Endothelial cell (in vitro differentiated cells): ENCODE data around the gene HTRA2. TPM values are rescaled to one million over a fixed set of nuclear protein-coding genes. Genes with fewer than 3 reads are reported as not detected.

Experiments
- DNase-seq: peaks from one replicate; pipeline ENCODE4 v3.0.0; 2021; ENCODE audit warnings: low spot score
- H3K27ac Mint-ChIP-seq: one replicate; pipeline ENCODE4 v1.8.0; 2021; ENCODE audit warnings: mixed read lengths, inconsistent platforms; ENCODE audit not compliant: unreplicated experiment
- H3K27me3 Mint-ChIP-seq: one replicate; pipeline ENCODE4 v1.8.0; 2021; ENCODE audit warnings: mild to moderate bottlenecking, moderate library complexity, mixed read lengths, inconsistent platforms; ENCODE audit not compliant: unreplicated experiment
- H3K36me3 Mint-ChIP-seq: one replicate; pipeline ENCODE4 v1.8.0; 2021; ENCODE audit warnings: mild to moderate bottlenecking, low read depth, mixed read lengths, inconsistent platforms; ENCODE audit not compliant: unreplicated experiment
- H3K4me1 Mint-ChIP-seq: one replicate; pipeline ENCODE4 v1.8.0; 2021; ENCODE audit warnings: mild to moderate bottlenecking, mixed read lengths, inconsistent platforms; ENCODE audit not compliant: unreplicated experiment
- H3K4me3 Mint-ChIP-seq: one replicate; pipeline ENCODE4 v1.8.0; 2021; ENCODE audit warnings: mild to moderate bottlenecking, mixed read lengths, inconsistent platforms; ENCODE audit not compliant: unreplicated experiment
- H3K9me3 Mint-ChIP-seq: one replicate; pipeline ENCODE4 v1.8.0; 2021; ENCODE audit warnings: mixed read lengths, inconsistent platforms; ENCODE audit not compliant: unreplicated experiment
- total RNA-seq: library from RNA; stranded (reverse); fragmentation: NEBNext Ultra II Directional; extraction: Animal tissue kit (Norgen Biotek cat#: 25700); gene quantifications from one replicate; pipeline ENCODE4 v1.2.1, GENCODE V29; 2021; ENCODE audit not compliant: unreplicated experiment
- TF ChIP-seq, protein P1 (sequence below): fragments of 200-600 bp; sonication (generic); IDR thresholded peaks from one replicate; pipeline ENCODE4 v1.5.0; 2021; ENCODE audit warnings: antibody characterized with exemption; ENCODE audit not compliant: unreplicated experiment

The HTRA2 gene
- total RNA-seq, 1 donor from 2014 or later, result 44.3 TPM

DNA sequence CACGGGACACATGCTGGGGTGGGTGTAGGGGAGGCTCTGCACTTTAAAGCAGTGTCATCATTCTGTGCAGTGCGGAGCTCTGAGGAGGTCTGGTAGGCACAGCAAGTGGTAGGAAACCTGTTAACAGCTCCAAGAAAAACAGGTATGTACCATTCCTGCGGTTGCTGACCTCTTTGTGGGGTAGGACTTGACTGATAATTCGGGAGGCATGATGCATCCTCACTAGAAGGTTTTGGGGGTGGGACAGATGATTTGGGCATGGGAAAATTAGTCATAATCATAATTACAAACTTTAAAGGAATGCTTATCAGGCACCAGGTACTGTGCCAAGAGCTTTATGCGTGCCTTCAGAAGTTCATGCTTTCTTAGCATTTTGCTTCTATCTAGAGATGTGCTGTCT, 34.5 kb downstream of the HTRA2 start:
- TF ChIP-seq, protein P1, sequence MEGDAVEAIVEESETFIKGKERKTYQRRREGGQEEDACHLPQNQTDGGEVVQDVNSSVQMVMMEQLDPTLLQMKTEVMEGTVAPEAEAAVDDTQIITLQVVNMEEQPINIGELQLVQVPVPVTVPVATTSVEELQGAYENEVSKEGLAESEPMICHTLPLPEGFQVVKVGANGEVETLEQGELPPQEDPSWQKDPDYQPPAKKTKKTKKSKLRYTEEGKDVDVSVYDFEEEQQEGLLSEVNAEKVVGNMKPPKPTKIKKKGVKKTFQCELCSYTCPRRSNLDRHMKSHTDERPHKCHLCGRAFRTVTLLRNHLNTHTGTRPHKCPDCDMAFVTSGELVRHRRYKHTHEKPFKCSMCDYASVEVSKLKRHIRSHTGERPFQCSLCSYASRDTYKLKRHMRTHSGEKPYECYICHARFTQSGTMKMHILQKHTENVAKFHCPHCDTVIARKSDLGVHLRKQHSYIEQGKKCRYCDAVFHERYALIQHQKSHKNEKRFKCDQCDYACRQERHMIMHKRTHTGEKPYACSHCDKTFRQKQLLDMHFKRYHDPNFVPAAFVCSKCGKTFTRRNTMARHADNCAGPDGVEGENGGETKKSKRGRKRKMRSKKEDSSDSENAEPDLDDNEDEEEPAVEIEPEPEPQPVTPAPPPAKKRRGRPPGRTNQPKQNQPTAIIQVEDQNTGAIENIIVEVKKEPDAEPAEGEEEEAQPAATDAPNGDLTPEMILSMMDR, result no peak
- no peaks in the 10 kb centered on the region for H3K9me3 Mint-ChIP-seq
- peak overlapping the region; percentile 3 for H3K27ac Mint-ChIP-seq

DNA sequence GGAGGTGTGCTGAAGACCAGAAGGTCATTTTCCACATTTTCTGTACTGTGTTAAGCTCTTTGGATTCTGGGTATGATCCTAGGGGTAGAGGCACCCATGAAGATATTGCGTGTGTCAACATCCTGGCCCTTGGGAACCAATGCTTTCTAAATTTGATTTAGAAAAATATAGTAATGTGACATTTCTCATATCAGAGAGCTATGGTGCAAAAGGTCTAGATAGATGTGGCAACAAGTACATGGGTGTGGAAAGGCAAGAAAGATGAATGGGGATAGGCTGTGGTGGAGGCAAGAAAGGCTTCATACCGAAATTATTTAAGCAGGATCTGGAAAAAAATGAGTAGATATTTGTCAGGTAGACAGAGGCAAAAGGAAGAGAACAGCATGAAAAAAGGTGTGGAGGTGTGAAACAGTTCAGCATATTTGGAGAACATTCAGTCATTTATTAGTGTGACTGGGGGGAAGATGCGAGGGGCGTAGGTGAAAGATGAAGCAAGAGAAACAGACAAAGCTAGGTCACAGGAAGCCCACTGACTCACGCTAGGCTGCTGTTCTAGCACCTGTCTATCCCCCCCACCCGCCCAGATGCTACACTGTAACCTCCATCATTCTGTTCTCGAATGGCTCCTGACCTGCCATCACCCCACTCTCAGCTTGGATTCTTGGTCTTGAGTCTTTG, 36.5 kb downstream of the HTRA2 start:
- Mint-ChIP-seq H3K4me3 (no peak overlapping the region), H3K36me3 (no peaks in the 10 kb centered on the region), H3K4me1 (peaks cover 13% of the 10 kb centered on the region), H3K27me3 (peaks cover 11% of the 10 kb centered on the region), H3K9me3 (no peaks in the 10 kb centered on the region), H3K27ac (no peak overlapping the region)
- TF ChIP-seq, protein P1, result no peak
- DNase-seq, result no peak

More for the DNA sequence above, 34.5 kb downstream of the HTRA2 start:
- peaks cover 18% of the 10 kb centered on the region for H3K27me3 Mint-ChIP-seq
- DNase-seq, result no peak
- H3K4me3 Mint-ChIP-seq, result no peak overlapping the region
- peaks cover 24% of the 10 kb centered on the region for H3K4me1 Mint-ChIP-seq
- H3K36me3 Mint-ChIP-seq, result no peaks in the 10 kb centered on the region

DNA sequence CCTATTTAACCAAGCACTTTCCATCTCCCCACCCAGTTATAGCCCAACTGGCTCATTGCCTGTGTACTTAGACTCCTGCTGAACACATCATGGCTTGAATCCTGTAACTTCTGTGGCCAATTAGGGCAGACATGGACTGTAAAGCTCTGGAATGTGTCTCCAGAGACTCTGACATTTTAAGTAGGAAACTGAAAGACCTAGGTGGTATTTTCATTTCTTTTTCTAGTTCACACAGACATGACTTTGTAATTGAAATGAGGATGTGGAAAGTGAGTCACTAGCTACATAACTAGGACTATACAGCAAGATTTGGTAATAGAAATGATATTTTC, 37.0 kb downstream of the HTRA2 start:
- TF ChIP-seq, protein P1, result no peak
- Mint-ChIP-seq H3K4me3 (no peak overlapping the region), H3K9me3 (no peaks in the 10 kb centered on the region), H3K36me3 (no peaks in the 10 kb centered on the region), H3K27me3 (peaks cover 9% of the 10 kb centered on the region), H3K4me1 (peaks cover 8% of the 10 kb centered on the region), H3K27ac (no peak overlapping the region)
- no peak for DNase-seq

- TF ChIP-seq, protein P1, result no peak
- Mint-ChIP-seq H3K27me3 (peaks cover 3% of the 10 kb centered on the region), H3K36me3 (no peaks in the 10 kb centered on the region), H3K9me3 (no peaks in the 10 kb centered on the region), H3K4me1 (no peaks in the 10 kb centered on the region), H3K27ac (no peak overlapping the region), H3K4me3 (no peak overlapping the region)
- DNase-seq, result no peak
These were observed 38.1 kb downstream of the HTRA2 start for GRCh38 chr2:74567881-74568280.

GRCh38 chr2:74569686-74570085, 40.0 kb downstream of the HTRA2 start:
- Mint-ChIP-seq H3K27me3 (peaks cover 3% of the 10 kb centered on the region), H3K4me1 (peaks cover 13% of the 10 kb centered on the region), H3K9me3 (no peaks in the 10 kb centered on the region), H3K27ac (no peak overlapping the region), H3K4me3 (no peak overlapping the region), H3K36me3 (no peaks in the 10 kb centered on the region)
- TF ChIP-seq, protein P1, result no peak
- DNase-seq, result no peak
